Stomach (tissue), 4 donors: ENCODE measurements around the gene LONP2.

ENCODE experiments used
- CTCF ChIP-seq, 7 experiments: fragments of 450-650 bp in 4 of 7; fragments of 200-600 bp in 3 of 7; sonication (generic) in 3 of 7; IDR thresholded peaks; one replicate each; pipeline ENCODE4 v1.5.1; 2016 to 2019; ENCODE audit warnings: antibody characterized with exemption in 7 of 7, control low read depth in 2 of 7, mild to moderate bottlenecking in 1 of 7
- POLR2A ChIP-seq, 4 donors: fragments of 450-650 bp; IDR thresholded peaks; one replicate each; pipeline ENCODE4 v1.6.1; 2016; ENCODE audit warnings: antibody characterized with exemption in 4 of 4, control low read depth in 2 of 4, mild to moderate bottlenecking in 1 of 4, moderate library complexity in 1 of 4
- POLR2AphosphoS5 ChIP-seq, 3 donors: sonication (generic); formaldehyde crosslinking; IDR thresholded peaks; one replicate each; pipeline ENCODE4 v1.6.1; 2016; ENCODE audit warnings: antibody characterized with exemption in 3 of 3

GRCh38 chr16:48342591-48342990, 98.5 kb downstream of the LONP2 start:
- no peak for TF ChIP-seq POLR2A (IDR thresholded peaks at IDR 0.05)
- TF ChIP-seq CTCF (IDR thresholded peaks at IDR 0.05), result no peak
- TF ChIP-seq POLR2AphosphoS5 (IDR thresholded peaks at IDR 0.05), result no peak
